Neural cell (in vitro differentiated cells): Measurements from ENCODE around the gene SLC25A34. TPM values are rescaled to one million over a fixed set of nuclear protein-coding genes. Genes with fewer than 3 reads are reported as not detected.

ENCODE experiments used
- H2AFZ ChIP-seq: fragments of 200-600, 300-800 bp; sonication (generic), shearing (Covaris generic); 2 replicates; pipeline ENCODE4 v1.6.0; 2014; ENCODE audit warnings: low read depth, mild to moderate bottlenecking, antibody characterized with exemption, low read length, moderate library complexity
- H3F3A ChIP-seq: fragments of 200-600 bp; shearing (Covaris generic); 2 replicates; pipeline ENCODE4 v1.6.1; 2016; ENCODE audit warnings: mild to moderate bottlenecking, moderate library complexity, mixed read lengths, antibody characterized with exemption, low read length; ENCODE audit not compliant: insufficient read depth, poor library complexity, severe bottlenecking
- H3K27ac ChIP-seq: fragments of 200-600, 300-800 bp; sonication (generic), shearing (Covaris generic); 2 replicates; pipeline ENCODE4 v1.5.1; 2014; ENCODE audit warnings: mild to moderate bottlenecking, low read length, moderate library complexity
- H3K27me3 ChIP-seq: fragments of 300-800, 200-600 bp; sonication (generic), shearing (Covaris generic); 2 replicates; pipeline ENCODE4 v1.6.0; 2014; ENCODE audit warnings: mild to moderate bottlenecking, low read depth, low read length, moderate library complexity; ENCODE audit not compliant: insufficient read depth
- H3K36me3 ChIP-seq: fragments of 300-800, 200-600 bp; sonication (generic), shearing (Covaris generic); 2 replicates; pipeline ENCODE4 v1.5.1; 2014; ENCODE audit warnings: mild to moderate bottlenecking, antibody characterized with exemption, low read length, moderate library complexity; ENCODE audit not compliant: insufficient read depth
- H3K4me2 ChIP-seq: fragments of 300-800, 200-600 bp; sonication (generic), shearing (Covaris generic); 2 replicates; pipeline ENCODE4 v1.6.0; 2014; ENCODE audit warnings: mild to moderate bottlenecking, low read length
- H3K4me3 ChIP-seq: fragments of 300-800, 200-600 bp; sonication (generic), shearing (Covaris generic); 2 replicates; pipeline ENCODE4 v1.5.1; 2014; ENCODE audit warnings: mild to moderate bottlenecking, low read length, moderate library complexity
- H3K79me2 ChIP-seq: fragments of 200-600 bp; shearing (Covaris generic); replicated peaks from 2 replicates; pipeline ENCODE4 v1.6.0; 2014; ENCODE audit warnings: mild to moderate bottlenecking, low read length, moderate library complexity; ENCODE audit not compliant: insufficient read depth
- H3K9ac ChIP-seq: fragments of 300-800, 200-600 bp; sonication (generic), shearing (Covaris generic); 2 replicates; pipeline ENCODE4 v1.6.1; 2016; ENCODE audit warnings: mild to moderate bottlenecking, low read length, mixed read lengths
- H3K9me2 ChIP-seq: fragments of 200-600 bp; shearing (Covaris generic); 2 replicates; pipeline ENCODE4 v1.6.1; 2016; ENCODE audit warnings: mild to moderate bottlenecking, low read length, mixed read lengths; ENCODE audit not compliant: insufficient read depth
- H3K9me3 ChIP-seq: fragments of 200-600, 300-800 bp; sonication (generic), shearing (Covaris generic); 2 replicates; pipeline ENCODE4 v1.6.1; 2016; ENCODE audit warnings: mild to moderate bottlenecking, mixed run types, low read length, moderate library complexity, mixed read lengths
- H4K20me1 ChIP-seq: fragments of 200-600 bp; shearing (Covaris generic); 2 replicates; pipeline ENCODE4 v1.6.1; 2016; ENCODE audit warnings: mild to moderate bottlenecking, mixed run types; ENCODE audit not compliant: insufficient read depth
- EP300 ChIP-seq: fragments of 450-650 bp; conservative IDR thresholded peaks from 2 replicates; pipeline ENCODE4 v1.6.1; 2014; ENCODE audit warnings: antibody characterized with exemption, mild to moderate bottlenecking, moderate library complexity; ENCODE audit not compliant: poor library complexity, severe bottlenecking
- EZH2 ChIP-seq: fragments of 200-600, 300-800 bp; shearing (Covaris generic), sonication (generic); IDR thresholded peaks from 2 replicates; pipeline ENCODE4 v1.6.1; 2014; ENCODE audit warnings: antibody characterized with exemption, low read length, borderline replicate concordance, mild to moderate bottlenecking; ENCODE audit not compliant: insufficient read depth, poor library complexity, severe bottlenecking
- MXI1 ChIP-seq: fragments of 450-650 bp; conservative IDR thresholded peaks from 2 replicates; pipeline ENCODE4 v1.6.1; 2014; ENCODE audit warnings: antibody characterized with exemption, mild to moderate bottlenecking; ENCODE audit not compliant: poor library complexity, severe bottlenecking
- POLR2AphosphoS5 ChIP-seq: IDR thresholded peaks from 2 replicates; pipeline ENCODE4 v1.6.1; 2012
- RAD21 ChIP-seq: fragments of 450-650 bp; conservative IDR thresholded peaks from 2 replicates; pipeline ENCODE4 v1.6.1; 2014; ENCODE audit warnings: antibody characterized with exemption, mild to moderate bottlenecking, moderate library complexity
- SMC3 ChIP-seq: fragments of 450-650 bp; conservative IDR thresholded peaks from 2 replicates; pipeline ENCODE4 v1.6.1; 2014; ENCODE audit warnings: antibody characterized with exemption, mild to moderate bottlenecking, moderate library complexity; ENCODE audit not compliant: poor library complexity
- TAF1 ChIP-seq: IDR thresholded peaks from 2 replicates; pipeline ENCODE4 v1.6.1; 2012; ENCODE audit warnings: low read depth
- polyA plus RNA-seq: library from polyadenylated mRNA; depleted of rRNA; stranded (reverse); fragments of >200 nt; gene quantifications from 2 replicates; pipeline ENCODE4 v1.2.3, GENCODE V29; 2014
- TF ChIP-seq, protein P1 (sequence below): IDR thresholded peaks from 2 replicates; pipeline ENCODE4 v1.6.1; 2012; ENCODE audit warnings: borderline replicate concordance
- TF ChIP-seq, protein P2 (sequence below): fragments of 450-650 bp; IDR thresholded peaks from 2 replicates; pipeline ENCODE4 v1.5.1; 2014; ENCODE audit warnings: antibody characterized with exemption, mild to moderate bottlenecking, moderate library complexity; ENCODE audit not compliant: poor library complexity, severe bottlenecking

Gene SLC25A34
- polyA plus RNA-seq, 1 donor from 2014 or later, result 5.4 TPM

DNA sequence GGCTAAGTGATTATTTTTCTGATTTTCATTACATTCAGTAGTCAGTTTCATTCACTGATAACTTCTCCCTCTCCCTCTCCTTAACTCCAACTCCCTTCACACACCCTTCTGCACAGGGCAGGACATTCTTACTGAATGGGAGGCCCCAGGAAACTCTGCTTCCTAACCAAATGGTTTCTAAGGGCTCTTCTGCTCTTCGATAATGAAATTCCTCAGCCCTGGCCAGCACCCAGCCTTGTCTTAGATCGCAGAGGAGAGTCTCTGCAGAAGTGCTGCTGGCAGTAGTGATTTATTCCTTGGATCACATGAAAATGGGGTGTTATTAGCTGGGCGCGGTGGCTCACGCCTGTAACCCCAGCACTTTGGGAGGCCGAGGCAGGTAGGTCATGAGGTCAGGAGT is 35.5 kb upstream of the SLC25A34 start:
- H2AFZ ChIP-seq, result no peak overlapping the region
- no peaks in the 10 kb centered on the region for H3K9me2 ChIP-seq
- TF ChIP-seq RAD21, result no peak
- no peak for TF ChIP-seq EP300
- TF ChIP-seq MXI1, result no peak
- TF ChIP-seq SMC3, result no peak
- TF ChIP-seq, protein P1, sequence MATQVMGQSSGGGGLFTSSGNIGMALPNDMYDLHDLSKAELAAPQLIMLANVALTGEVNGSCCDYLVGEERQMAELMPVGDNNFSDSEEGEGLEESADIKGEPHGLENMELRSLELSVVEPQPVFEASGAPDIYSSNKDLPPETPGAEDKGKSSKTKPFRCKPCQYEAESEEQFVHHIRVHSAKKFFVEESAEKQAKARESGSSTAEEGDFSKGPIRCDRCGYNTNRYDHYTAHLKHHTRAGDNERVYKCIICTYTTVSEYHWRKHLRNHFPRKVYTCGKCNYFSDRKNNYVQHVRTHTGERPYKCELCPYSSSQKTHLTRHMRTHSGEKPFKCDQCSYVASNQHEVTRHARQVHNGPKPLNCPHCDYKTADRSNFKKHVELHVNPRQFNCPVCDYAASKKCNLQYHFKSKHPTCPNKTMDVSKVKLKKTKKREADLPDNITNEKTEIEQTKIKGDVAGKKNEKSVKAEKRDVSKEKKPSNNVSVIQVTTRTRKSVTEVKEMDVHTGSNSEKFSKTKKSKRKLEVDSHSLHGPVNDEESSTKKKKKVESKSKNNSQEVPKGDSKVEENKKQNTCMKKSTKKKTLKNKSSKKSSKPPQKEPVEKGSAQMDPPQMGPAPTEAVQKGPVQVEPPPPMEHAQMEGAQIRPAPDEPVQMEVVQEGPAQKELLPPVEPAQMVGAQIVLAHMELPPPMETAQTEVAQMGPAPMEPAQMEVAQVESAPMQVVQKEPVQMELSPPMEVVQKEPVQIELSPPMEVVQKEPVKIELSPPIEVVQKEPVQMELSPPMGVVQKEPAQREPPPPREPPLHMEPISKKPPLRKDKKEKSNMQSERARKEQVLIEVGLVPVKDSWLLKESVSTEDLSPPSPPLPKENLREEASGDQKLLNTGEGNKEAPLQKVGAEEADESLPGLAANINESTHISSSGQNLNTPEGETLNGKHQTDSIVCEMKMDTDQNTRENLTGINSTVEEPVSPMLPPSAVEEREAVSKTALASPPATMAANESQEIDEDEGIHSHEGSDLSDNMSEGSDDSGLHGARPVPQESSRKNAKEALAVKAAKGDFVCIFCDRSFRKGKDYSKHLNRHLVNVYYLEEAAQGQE, result no peak
- no peak for TF ChIP-seq POLR2AphosphoS5
- no peak for TF ChIP-seq TAF1
- TF ChIP-seq EZH2, result no peak
- TF ChIP-seq, protein P2, sequence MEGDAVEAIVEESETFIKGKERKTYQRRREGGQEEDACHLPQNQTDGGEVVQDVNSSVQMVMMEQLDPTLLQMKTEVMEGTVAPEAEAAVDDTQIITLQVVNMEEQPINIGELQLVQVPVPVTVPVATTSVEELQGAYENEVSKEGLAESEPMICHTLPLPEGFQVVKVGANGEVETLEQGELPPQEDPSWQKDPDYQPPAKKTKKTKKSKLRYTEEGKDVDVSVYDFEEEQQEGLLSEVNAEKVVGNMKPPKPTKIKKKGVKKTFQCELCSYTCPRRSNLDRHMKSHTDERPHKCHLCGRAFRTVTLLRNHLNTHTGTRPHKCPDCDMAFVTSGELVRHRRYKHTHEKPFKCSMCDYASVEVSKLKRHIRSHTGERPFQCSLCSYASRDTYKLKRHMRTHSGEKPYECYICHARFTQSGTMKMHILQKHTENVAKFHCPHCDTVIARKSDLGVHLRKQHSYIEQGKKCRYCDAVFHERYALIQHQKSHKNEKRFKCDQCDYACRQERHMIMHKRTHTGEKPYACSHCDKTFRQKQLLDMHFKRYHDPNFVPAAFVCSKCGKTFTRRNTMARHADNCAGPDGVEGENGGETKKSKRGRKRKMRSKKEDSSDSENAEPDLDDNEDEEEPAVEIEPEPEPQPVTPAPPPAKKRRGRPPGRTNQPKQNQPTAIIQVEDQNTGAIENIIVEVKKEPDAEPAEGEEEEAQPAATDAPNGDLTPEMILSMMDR, result no peak
- H3K27ac ChIP-seq, result no peak overlapping the region
- H3K79me2 ChIP-seq, result no peaks in the 10 kb centered on the region
- no peaks in the 10 kb centered on the region for H4K20me1 ChIP-seq
- H3K4me3 ChIP-seq, result no peak overlapping the region
- H3K4me2 ChIP-seq, result no peak overlapping the region
- no peaks in the 10 kb centered on the region for H3K9me3 ChIP-seq
- H3F3A ChIP-seq, result no peaks in the 10 kb centered on the region
- no peak overlapping the region for H3K9ac ChIP-seq
- no peaks in the 10 kb centered on the region for H3K36me3 ChIP-seq
- no peaks in the 10 kb centered on the region for H3K27me3 ChIP-seq

DNA sequence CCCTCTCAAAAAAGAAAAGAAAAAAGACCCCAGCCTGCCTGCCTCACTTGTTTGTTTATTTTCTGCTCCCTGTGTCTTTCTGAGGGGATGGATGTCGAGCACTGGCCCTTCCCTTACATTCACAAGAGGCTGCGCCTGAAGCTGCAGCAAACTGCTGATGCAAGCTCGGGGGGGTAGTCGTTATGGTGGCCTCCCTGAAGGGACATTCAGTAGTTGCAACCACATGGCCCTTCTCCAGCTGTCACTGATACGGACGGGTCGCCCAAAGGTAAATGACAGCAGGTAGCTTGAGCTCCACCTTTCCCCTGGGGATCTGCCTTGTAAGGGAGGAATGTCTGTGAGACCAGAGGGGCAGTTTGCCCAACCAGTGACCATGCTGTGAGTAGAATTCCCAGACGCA is 34.3 kb upstream of the SLC25A34 start:
- H2AFZ ChIP-seq, result no peak overlapping the region
- TF ChIP-seq, protein P1, result no peak
- TF ChIP-seq POLR2AphosphoS5 (no peak), TAF1 (no peak), EP300 (no peak), EZH2 (no peak), RAD21 (no peak), MXI1 (no peak), SMC3 (no peak)
- TF ChIP-seq, protein P2, result no peak
- H4K20me1 ChIP-seq, result no peaks in the 10 kb centered on the region

More for the DNA sequence above, 34.3 kb upstream of the SLC25A34 start:
- Histone ChIP-seq H3F3A (no peaks in the 10 kb centered on the region), H3K79me2 (no peaks in the 10 kb centered on the region), H3K27ac (no peak overlapping the region), H3K9me2 (no peaks in the 10 kb centered on the region), H3K36me3 (no peaks in the 10 kb centered on the region), H3K27me3 (no peaks in the 10 kb centered on the region), H3K4me2 (no peak overlapping the region), H3K4me3 (no peak overlapping the region), H3K9me3 (no peaks in the 10 kb centered on the region), H3K9ac (no peak overlapping the region)
